ENCODE results near the gene COASY.

- TF ChIP-seq, protein P1, sequence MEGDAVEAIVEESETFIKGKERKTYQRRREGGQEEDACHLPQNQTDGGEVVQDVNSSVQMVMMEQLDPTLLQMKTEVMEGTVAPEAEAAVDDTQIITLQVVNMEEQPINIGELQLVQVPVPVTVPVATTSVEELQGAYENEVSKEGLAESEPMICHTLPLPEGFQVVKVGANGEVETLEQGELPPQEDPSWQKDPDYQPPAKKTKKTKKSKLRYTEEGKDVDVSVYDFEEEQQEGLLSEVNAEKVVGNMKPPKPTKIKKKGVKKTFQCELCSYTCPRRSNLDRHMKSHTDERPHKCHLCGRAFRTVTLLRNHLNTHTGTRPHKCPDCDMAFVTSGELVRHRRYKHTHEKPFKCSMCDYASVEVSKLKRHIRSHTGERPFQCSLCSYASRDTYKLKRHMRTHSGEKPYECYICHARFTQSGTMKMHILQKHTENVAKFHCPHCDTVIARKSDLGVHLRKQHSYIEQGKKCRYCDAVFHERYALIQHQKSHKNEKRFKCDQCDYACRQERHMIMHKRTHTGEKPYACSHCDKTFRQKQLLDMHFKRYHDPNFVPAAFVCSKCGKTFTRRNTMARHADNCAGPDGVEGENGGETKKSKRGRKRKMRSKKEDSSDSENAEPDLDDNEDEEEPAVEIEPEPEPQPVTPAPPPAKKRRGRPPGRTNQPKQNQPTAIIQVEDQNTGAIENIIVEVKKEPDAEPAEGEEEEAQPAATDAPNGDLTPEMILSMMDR (IDR thresholded peaks at IDR 0.05): no peak
- TF ChIP-seq POLR2A (IDR thresholded peaks at IDR 0.05): no peak
Measured at GRCh38 chr17:42553161-42553818, 8.7 kb upstream of the COASY start.
